ENCODE data around the gene C9orf85. TPM values are rescaled to one million over a fixed set of nuclear protein-coding genes. Genes with fewer than 3 reads are reported as not detected.

Gene C9orf85
- polyA plus RNA-seq, 2 of the 4 experiments (the other 2 are of a cell fraction), result 15.9 to 24.6 TPM

GRCh38 chr9:71928376-71928775 is 16.9 kb downstream of the C9orf85 start (continued):
- TF ChIP-seq ELK1 (IDR thresholded peaks at IDR 0.05; ENCODE audit: low read depth, low read length) (no peak), PBX3 (IDR thresholded peaks at IDR 0.05) (no peak), JUNB (IDR thresholded peaks at IDR 0.05) (no peak), NFE2L2 (conservative IDR thresholded peaks at IDR 0.05; ENCODE audit: low read length) (no peak), TP53 (CRISPR knock-in tag; IDR thresholded peaks at IDR 0.05) (no peak)

- H3K4me2 ChIP-seq, result no peak overlapping the region
- CTCF ChIA-PET, result no interaction called here
- TF ChIP-seq HOXA7 (CRISPR knock-in tag; IDR thresholded peaks at IDR 0.05) (no peak), FOSL2 (IDR thresholded peaks at IDR 0.05) (no peak), FOSL2 (CRISPR knock-in tag; IDR thresholded peaks at IDR 0.05) (no peak)
- ATAC-seq (no peak), FAIRE-seq (peak; percentile 18), DNase-seq (ENCODE audit: low read depth in 1 of 2, low spot score in 1 of 2) (no peak)
- POLR2A ChIA-PET, result interaction anchor here (2.3 kb wide), 1 partner anchor 18 kb away, joined by 6 read pairs; the partner anchor contains the start of genes ABHD17B and C9orf85
- H3K4me3 ChIP-seq, result no peak overlapping the region
- WGBS (ENCODE audit: missing lambda C conversion rate), result 96% methylated on average over 2 of the region's 2 CpGs
- H3K9me3 ChIP-seq, result no peaks in the 10 kb centered on the region
- peaks cover 9% of the 10 kb centered on the region; the same call in 1 of the 3 replicates for H3K4me1 ChIP-seq
- no peak overlapping the region for H3K27ac ChIP-seq
Observed at GRCh38 chr9:71928806-71929205, 17.4 kb downstream of the C9orf85 start.

- TF ChIP-seq HOXB13 (CRISPR knock-in tag; IDR thresholded peaks at IDR 0.05; ENCODE audit: low read depth), result no peak
- TF ChIP-seq GATA3 (IDR thresholded peaks at IDR 0.05; ENCODE audit: borderline replicate concordance), result no peak
- TF ChIP-seq ESRRA (IDR thresholded peaks at IDR 0.05; ENCODE audit: borderline replicate concordance, low read length), result no peak
- no peak for TF ChIP-seq ELK1 (IDR thresholded peaks at IDR 0.05; ENCODE audit: low read depth, low read length)
- no peak for TF ChIP-seq TP53 (CRISPR knock-in tag; IDR thresholded peaks at IDR 0.05)
- no peak for TF ChIP-seq HMGXB4 (CRISPR knock-in tag; IDR thresholded peaks at IDR 0.05; ENCODE audit: borderline replicate concordance)
- no peak for TF ChIP-seq RAD21 (conservative IDR thresholded peaks at IDR 0.05 in 1 of 2, IDR thresholded peaks at IDR 0.05 in 1 of 2)
- TF ChIP-seq HEYL (CRISPR knock-in tag; IDR thresholded peaks at IDR 0.05), result no peak
- no peak for TF ChIP-seq EHMT2 (IDR thresholded peaks at IDR 0.05; ENCODE audit: low read depth)
- TF ChIP-seq NR3C1 (IDR thresholded peaks at IDR 0.05), result no peak
- TF ChIP-seq HOXB5 (CRISPR knock-in tag; IDR thresholded peaks at IDR 0.05), result no peak
- no peak for TF ChIP-seq JUNB (IDR thresholded peaks at IDR 0.05)
- TF ChIP-seq HDAC2 (IDR thresholded peaks at IDR 0.05), result no peak
- no peak for TF ChIP-seq CEBPB (IDR thresholded peaks at IDR 0.05)
- TF ChIP-seq BHLHE40 (IDR thresholded peaks at IDR 0.05; ENCODE audit: low read depth, low read length), result no peak
- WGBS (ENCODE audit: missing lambda C conversion rate), result 95% methylated on average over 2 of the region's 2 CpGs
- no peak overlapping the region for H3K27ac ChIP-seq
Observed at GRCh38 chr9:71929223-71929622, 17.8 kb downstream of the C9orf85 start.

More at GRCh38 chr9:71929223-71929622, 17.8 kb downstream of the C9orf85 start:
- ATAC-seq (no peak), FAIRE-seq (no peak), DNase-seq (ENCODE audit: low read depth in 1 of 2, low spot score in 1 of 2) (no peak)
- Histone ChIP-seq H3K4me2 (no peak overlapping the region), H3K4me1 (peaks cover 5% of the 10 kb centered on the region; the same call in 1 of the 3 replicates), H3K4me3 (no peak overlapping the region), H3K9me3 (no peaks in the 10 kb centered on the region)
- POLR2A ChIA-PET, result interaction anchor here (2.3 kb wide), 1 partner anchor 18 kb away, joined by 6 read pairs; the partner anchor contains the start of genes ABHD17B and C9orf85
- CTCF ChIA-PET, result no interaction called here
